Suppressor macrophage treated with lipopolysaccharide for 1 hour (primary cell): ENCODE measurements around the gene ATP8A1.

Experiments used
- DNase-seq, 3 donors: peaks; one replicate each; pipeline ENCODE4 v3.0.0-alpha.2; 2020 to 2022

Gene ATP8A1

GRCh38 chr4:42624551-42624950 lies 32.4 kb downstream of the ATP8A1 start:
- no peak for DNase-seq

GRCh38 chr4:42618023-42618422 lies 38.9 kb downstream of the ATP8A1 start:
- DNase-seq: no peak

GRCh38 chr4:42617030-42617429 lies 39.9 kb downstream of the ATP8A1 start:
- no peak for DNase-seq

GRCh38 chr4:42616572-42616971 lies 40.3 kb downstream of the ATP8A1 start:
- DNase-seq: no peak

- no peak for DNase-seq
These were observed 41.7 kb downstream of the ATP8A1 start for GRCh38 chr4:42615131-42615763.

- no peak for DNase-seq
These were observed 44.0 kb downstream of the ATP8A1 start for GRCh38 chr4:42612898-42613297.

- no peak for DNase-seq
These were observed 46.0 kb downstream of the ATP8A1 start for GRCh38 chr4:42610941-42611340.

- DNase-seq: no peak
These were observed 47.9 kb downstream of the ATP8A1 start for GRCh38 chr4:42609051-42609450.

- no peak for DNase-seq
These were observed 48.4 kb downstream of the ATP8A1 start for GRCh38 chr4:42608551-42608950.

GRCh38 chr4:42607011-42607726 lies 49.7 kb downstream of the ATP8A1 start:
- no peak for DNase-seq

- DNase-seq: no peak
These were observed 51.6 kb downstream of the ATP8A1 start for GRCh38 chr4:42605264-42605663.

GRCh38 chr4:42603862-42604261 lies 53.0 kb downstream of the ATP8A1 start:
- no peak for DNase-seq

GRCh38 chr4:42600578-42600977 lies 56.3 kb downstream of the ATP8A1 start:
- no peak for DNase-seq

- no peak for DNase-seq
These were observed 60.0 kb downstream of the ATP8A1 start for GRCh38 chr4:42596918-42597317.

- DNase-seq: no peak
These were observed 62.0 kb downstream of the ATP8A1 start for GRCh38 chr4:42594888-42595287.

GRCh38 chr4:42588909-42589308 lies 68.0 kb downstream of the ATP8A1 start:
- no peak for DNase-seq

GRCh38 chr4:42586775-42587174 lies 70.1 kb downstream of the ATP8A1 start:
- no peak for DNase-seq

GRCh38 chr4:42579903-42580302 lies 77.0 kb downstream of the ATP8A1 start:
- DNase-seq: no peak

GRCh38 chr4:42578187-42578586 lies 78.7 kb downstream of the ATP8A1 start:
- no peak for DNase-seq

GRCh38 chr4:42574870-42575430 lies 82.0 kb downstream of the ATP8A1 start:
- no peak for DNase-seq

- no peak for DNase-seq
These were observed 83.7 kb downstream of the ATP8A1 start for GRCh38 chr4:42573249-42573648.

GRCh38 chr4:42570221-42570620 lies 86.7 kb downstream of the ATP8A1 start:
- no peak for DNase-seq

GRCh38 chr4:42568610-42569207 lies 88.2 kb downstream of the ATP8A1 start:
- DNase-seq: peak; percentile 78 to 84 (median 82)

- no peak for DNase-seq
These were observed 90.1 kb downstream of the ATP8A1 start for GRCh38 chr4:42566835-42567234.
